Gastroesophageal sphincter (tissue), 3 donors: ENCODE data around the gene CDCA5.

Source experiments
- CTCF ChIP-seq, 4 experiments: fragments of 200-600 bp in 2 of 4; fragments of 450-650 bp in 2 of 4; sonication (generic) in 1 of 4; IDR thresholded peaks; one replicate each; pipeline ENCODE4 v1.5.1; 2017 to 2019; ENCODE audit warnings: antibody characterized with exemption in 4 of 4, mild to moderate bottlenecking in 2 of 4, moderate library complexity in 2 of 4
- POLR2A ChIP-seq, 2 donors: fragments of 450-650 bp; IDR thresholded peaks; one replicate each; pipeline ENCODE4 v1.6.1; 2017; ENCODE audit warnings: antibody characterized with exemption in 2 of 2, mild to moderate bottlenecking in 2 of 2, moderate library complexity in 1 of 2
- POLR2AphosphoS5 ChIP-seq: sonication (generic); formaldehyde crosslinking; IDR thresholded peaks from one replicate; pipeline ENCODE4 v1.6.1; 2017; ENCODE audit warnings: antibody characterized with exemption

DNA sequence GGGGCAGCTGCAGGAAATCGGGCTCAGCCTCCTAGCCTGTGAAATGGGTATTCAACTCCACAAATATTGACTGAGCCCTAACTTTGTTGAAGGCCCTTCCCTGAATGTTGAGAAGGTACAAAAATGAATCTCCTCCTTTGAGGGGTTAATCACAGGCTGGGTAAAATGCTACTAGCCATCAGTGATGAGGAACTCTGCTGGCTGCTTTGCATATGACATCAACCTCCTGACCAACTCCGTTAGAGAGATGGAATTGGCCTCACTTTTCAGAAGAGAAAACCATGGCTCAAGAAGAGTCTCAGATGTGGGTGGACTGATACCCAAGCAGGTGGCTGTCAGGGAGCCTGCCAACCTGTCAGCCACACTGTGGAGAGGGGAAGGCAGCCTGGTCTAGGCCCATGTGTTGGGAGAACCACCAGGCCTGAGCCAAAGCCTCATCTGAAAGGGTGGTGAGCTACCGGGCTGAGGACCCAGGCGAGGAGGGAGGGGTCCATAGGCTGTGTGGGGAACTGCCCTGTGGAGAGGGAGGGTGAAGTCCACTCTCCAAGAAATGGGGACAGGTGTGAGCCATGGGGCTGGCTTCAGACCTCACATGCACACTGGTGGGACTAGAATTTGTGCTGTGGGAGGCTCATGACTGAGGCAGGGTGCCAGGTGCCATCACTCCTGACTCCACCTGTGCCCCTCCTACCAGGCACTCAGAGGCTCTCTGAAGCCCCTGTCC is 11.8 kb downstream of the CDCA5 start:
- no peak for TF ChIP-seq POLR2AphosphoS5
- no peak for TF ChIP-seq POLR2A (IDR thresholded peaks at IDR 0.05)
- TF ChIP-seq CTCF (IDR thresholded peaks at IDR 0.05): no peak
